HCT116 (cell line): ENCODE data around the gene STAU1. TPM values are rescaled to one million over a fixed set of nuclear protein-coding genes. Genes with fewer than 3 reads are reported as not detected.
"Not testable (repeated sequence)": the region's sequence is repeated elsewhere in the genome, so short reads cannot be mapped to it uniquely, and the experiment has no call there.

ENCODE experiments used
- ATAC-seq: fragments of 200-7000 bp; cut with Tn5 transposase; 2 replicates; pipeline ENCODE4 v1.9.1; 2020; ENCODE audit warnings: mild to moderate bottlenecking, moderate library complexity
- BruUV-seq: library from RNA; stranded (reverse); fragments of 400-500 nt; replicated peaks from 2 replicates; lab custom pipeline; 2021; lab: Mats Ljungman, UMichigan
- CTCF ChIA-PET: fragments of 300-600 bp; sonication (Branson Sonifier 250); formaldehyde crosslinking; loops from one replicate; lab custom pipeline; 2021; ENCODE audit warnings: antibody characterized with exemption; lab: Charles Lee
- POLR2A ChIA-PET: fragments of 300-600, 350-600 bp; sonication (Branson Sonifier 250); formaldehyde crosslinking; loops from one replicate; lab custom pipeline; 2021; ENCODE audit warnings: antibody characterized with exemption; lab: Charles Lee
- RAD21 ChIA-PET, 2 experiments: fragments of 300-600 bp; sonication (Branson Sonifier 250); formaldehyde crosslinking; loops; one replicate each; lab custom pipeline; 2023; ENCODE audit warnings: low total read pairs in 2 of 2; ENCODE audit not compliant: uncharacterized antibody in 2 of 2, unreplicated experiment in 2 of 2, low non-redundant PET in 1 of 2; lab: Charles Lee
- DNase-seq: peaks from one replicate; pipeline ENCODE4 v3.0.0-alpha.2; 2010; ENCODE audit warnings: low read depth, low spot score
- H2AFZ ChIP-seq: fragments of 200-600 bp; shearing (Covaris generic), sonication (generic); 2 replicates; pipeline ENCODE4 v1.6.1; 2017; ENCODE audit warnings: low read depth, mixed run types, mixed read lengths, antibody characterized with exemption, low read length; ENCODE audit not compliant: poor library complexity, severe bottlenecking
- H3K27ac ChIP-seq: 2 replicates; pipeline ENCODE4 v1.5.1; 2012; ENCODE audit warnings: low read depth, low read length
- H3K27me3 ChIP-seq: fragments of 200-600 bp; sonication (generic); 2 replicates; pipeline ENCODE4 v1.6.1; 2016; ENCODE audit warnings: mixed run types, low read length, mixed read lengths; ENCODE audit not compliant: insufficient read depth
- H3K36me3 ChIP-seq, 2 experiments: fragments of 200-500 bp in 1 of 2; fragments of 200-600 bp in 1 of 2; sonication (Bioruptor generic) in 1 of 2; sonication (generic) in 1 of 2; 2 replicates each; pipeline versions ENCODE4 v1.5.1 to v1.6.1; 2014 to 2016; ENCODE audit warnings: low read length in 2 of 2, inconsistent platforms in 1 of 2, mixed read lengths in 1 of 2, mixed run types in 1 of 2; ENCODE audit not compliant: insufficient read depth in 2 of 2, control insufficient read depth in 1 of 2
- H3K4me1 ChIP-seq, 2 experiments: fragments of 200-600 bp in 1 of 2; sonication (generic) in 1 of 2; 2 replicates each; pipeline versions ENCODE4 v1.5.1 to v1.6.1; 2012 to 2017; ENCODE audit warnings: low read length in 2 of 2, inconsistent platforms in 1 of 2, mild to moderate bottlenecking in 1 of 2, mixed read lengths in 1 of 2, mixed run types in 1 of 2, moderate library complexity in 1 of 2; ENCODE audit not compliant: insufficient read depth in 2 of 2, control insufficient read depth in 1 of 2
- H3K4me2 ChIP-seq: fragments of 200-600 bp; sonication (generic); 2 replicates; pipeline ENCODE4 v1.6.1; 2017; ENCODE audit warnings: mixed run types, low read length, mixed read lengths
- H3K4me3 ChIP-seq, 2 experiments: fragments of 200-600 bp in 1 of 2; sonication (generic) in 1 of 2; replicated peaks in 1 of 2; 2 replicates each; pipeline ENCODE4 v1.5.1; 2011 to 2016; ENCODE audit warnings: low read length in 2 of 2, control low read depth in 1 of 2, low read depth in 1 of 2, mild to moderate bottlenecking in 1 of 2, mixed read lengths in 1 of 2, mixed run types in 1 of 2
- H3K79me2 ChIP-seq: fragments of 200-600 bp; sonication (generic); 2 replicates; pipeline ENCODE4 v1.6.1; 2017; ENCODE audit warnings: mild to moderate bottlenecking, mixed run types, low read length, moderate library complexity, mixed read lengths; ENCODE audit not compliant: insufficient read depth
- H3K9ac ChIP-seq: fragments of 200-600 bp; sonication (generic); 2 replicates; pipeline ENCODE4 v1.6.1; 2016; ENCODE audit warnings: low read length, mixed read lengths
- H3K9me2 ChIP-seq: fragments of 200-600 bp; sonication (generic), shearing (Covaris generic); 2 replicates; pipeline ENCODE4 v1.6.1; 2017; ENCODE audit warnings: mixed run types, mild to moderate bottlenecking, moderate library complexity; ENCODE audit not compliant: insufficient read depth
- H3K9me3 ChIP-seq, 2 experiments: fragments of 200-500 bp in 1 of 2; fragments of 200-600 bp in 1 of 2; sonication (Bioruptor generic) in 1 of 2; sonication (generic) in 1 of 2; 2 replicates each; pipeline ENCODE4 v1.6.1; 2014 to 2017; ENCODE audit warnings: low read length in 2 of 2, mixed read lengths in 2 of 2, inconsistent platforms in 1 of 2, low read depth in 1 of 2, mild to moderate bottlenecking in 1 of 2, mixed run types in 1 of 2, moderate library complexity in 1 of 2; ENCODE audit not compliant: control insufficient read depth in 1 of 2, insufficient read depth in 1 of 2
- H4K20me1 ChIP-seq: fragments of 200-600 bp; sonication (generic), shearing (Covaris generic); 2 replicates; pipeline ENCODE4 v1.6.1; 2017; ENCODE audit warnings: mixed run types, mild to moderate bottlenecking, moderate library complexity; ENCODE audit not compliant: insufficient read depth
- ELF1 ChIP-seq: IDR thresholded peaks from 2 replicates; pipeline ENCODE4 v1.6.1; 2012; ENCODE audit warnings: low read depth, borderline replicate concordance
- EZH2phosphoT487 ChIP-seq: fragments of 200-600 bp; IDR thresholded peaks from 2 replicates; pipeline ENCODE4 v1.6.1; 2018; ENCODE audit warnings: antibody characterized with exemption, borderline replicate concordance
- FOSL1 ChIP-seq: IDR thresholded peaks from 2 replicates; pipeline ENCODE4 v1.6.1; 2012; ENCODE audit warnings: low read depth
- POLR2A ChIP-seq: IDR thresholded peaks from 2 replicates; pipeline ENCODE4 v1.7.0; 2011; ENCODE audit warnings: borderline replicate concordance; ENCODE audit not compliant: insufficient read depth, insufficient read length; ENCODE audit errors: extremely low read depth
- SIN3A ChIP-seq: IDR thresholded peaks from 2 replicates; pipeline ENCODE4 v1.6.1; 2012; ENCODE audit warnings: low read depth
- TCF7L2 ChIP-seq: IDR thresholded peaks from 2 replicates; pipeline ENCODE4 v1.7.0; 2011; ENCODE audit warnings: borderline replicate concordance, inconsistent platforms; ENCODE audit not compliant: insufficient read depth, insufficient read length; ENCODE audit errors: extremely low read depth
- YY1 ChIP-seq: IDR thresholded peaks from 2 replicates; pipeline ENCODE4 v1.6.1; 2011; ENCODE audit warnings: low read length, low read depth, moderate library complexity, mild to moderate bottlenecking; ENCODE audit not compliant: insufficient replicate concordance; ENCODE audit errors: extremely low read depth
- ZFX ChIP-seq: fragments of 450-650 bp; IDR thresholded peaks from 2 replicates; pipeline ENCODE4 v1.6.1; 2017
- ZNF274 ChIP-seq: fragments of 200-500 bp; sonication (Bioruptor generic); IDR thresholded peaks from 2 replicates; pipeline ENCODE4 v1.6.1; 2014; ENCODE audit warnings: mild to moderate bottlenecking, low read depth, low read length, inconsistent platforms
- intact Hi-C: fragments of 100-400 bp; cut with micrococcal nuclease; formaldehyde crosslinking; loops from 2 replicates; pipeline ENCODE4 v1.10.0; 2022
- total RNA-seq: library from RNA; stranded (reverse); gene quantifications from one replicate; pipeline ENCODE4 v1.2.1, GENCODE V29; 2021; ENCODE audit not compliant: unreplicated experiment
- TF ChIP-seq, protein P1 (sequence below), 3 experiments: fragments of 200-600 bp in 1 of 3; sonication (generic) in 1 of 3; IDR thresholded peaks in 2 of 3; conservative IDR thresholded peaks in 1 of 3; 2 replicates each; pipeline ENCODE4 v1.5.1; 2012 to 2017; ENCODE audit warnings: low read depth in 2 of 3, low read length in 2 of 3, antibody characterized with exemption in 1 of 3, borderline replicate concordance in 1 of 3, control low read depth in 1 of 3, mild to moderate bottlenecking in 1 of 3, mixed read lengths in 1 of 3, mixed run types in 1 of 3, moderate library complexity in 1 of 3; ENCODE audit not compliant: insufficient read depth in 1 of 3
- TF ChIP-seq, protein P2 (sequence below): IDR thresholded peaks from 2 replicates; pipeline ENCODE4 v1.6.1; 2012
- TF ChIP-seq, protein P3 (sequence below): IDR thresholded peaks from 2 replicates; pipeline ENCODE4 v1.6.1; 2012
- TF ChIP-seq, protein P4 (sequence below): IDR thresholded peaks from 2 replicates; pipeline ENCODE4 v1.6.1; 2012; ENCODE audit warnings: low read depth

Gene STAU1
- total RNA-seq, 1 experiment from 2014 or later = 90.3 TPM

DNA sequence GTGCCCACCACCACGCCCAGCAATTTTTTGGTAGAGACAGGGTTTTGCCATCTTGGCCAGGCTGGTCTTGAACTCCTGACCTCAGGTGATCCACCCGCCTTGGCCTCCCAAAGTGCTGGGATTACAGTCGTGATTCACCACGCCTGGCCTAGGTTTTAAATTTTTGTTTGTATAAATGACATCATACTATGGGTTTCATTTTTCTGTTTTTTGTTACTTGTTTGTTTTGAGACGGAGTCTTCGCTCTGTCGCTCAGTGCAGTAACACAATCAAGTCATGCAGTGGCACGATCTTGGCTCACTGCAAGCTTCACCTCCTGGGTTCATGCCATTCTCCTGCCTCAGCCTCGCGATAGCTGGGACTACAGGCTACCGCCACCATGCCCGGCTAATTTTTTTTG is 105.8 kb downstream of the STAU1 start:
- POLR2A ChIA-PET, H3K9ac ChIP-seq, H4K20me1 ChIP-seq, H3K27me3 ChIP-seq, CTCF ChIA-PET, H3K4me2 ChIP-seq, H3K9me3 ChIP-seq, intact Hi-C loops, H3K4me3 ChIP-seq, H3K27ac ChIP-seq, DNase-seq, H3K9me2 ChIP-seq, BruUV-seq, RAD21 ChIA-PET, H3K4me1 ChIP-seq, H2AFZ ChIP-seq, ATAC-seq: not testable (repeated sequence)
- Histone ChIP-seq H3K79me2 (peaks cover 87% of the 10 kb centered on the region), H3K36me3 (peaks cover 66 to 73% of the 10 kb centered on the region in 2 experiments)

DNA sequence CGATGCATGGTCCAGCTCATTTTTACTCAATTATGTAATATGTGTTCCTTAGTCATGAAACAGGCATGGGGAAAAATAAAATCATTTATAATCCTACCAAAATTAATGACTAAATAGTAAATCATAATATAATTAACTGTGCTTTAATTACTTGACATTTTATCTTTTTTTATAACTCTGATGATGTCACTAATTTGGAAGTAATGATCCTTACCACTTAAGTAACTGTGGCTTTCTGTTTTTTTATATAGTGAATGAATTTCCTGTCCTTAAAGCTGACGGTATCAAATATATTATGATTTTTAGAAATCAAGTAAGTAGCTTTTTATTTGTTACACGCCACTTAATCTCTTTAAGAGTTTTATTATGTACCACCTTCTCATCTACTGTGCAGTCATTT is 109.8 kb downstream of the STAU1 start:
- H3K36me3 ChIP-seq = peaks cover 64 to 71% of the 10 kb centered on the region in 2 experiments
- no peak overlapping the region for H2AFZ ChIP-seq
- CTCF ChIA-PET = no interaction called here
- DNase-seq (no peak), ATAC-seq (no peak)
- no TSS peak for BruUV-seq
- TF ChIP-seq SIN3A (no peak), ZNF274 (no peak), POLR2A (no peak), FOSL1 (no peak), ELF1 (no peak), YY1 (no peak), TCF7L2 (no peak), ZFX (no peak), EZH2phosphoT487 (no peak)
- TF ChIP-seq, protein P1, sequence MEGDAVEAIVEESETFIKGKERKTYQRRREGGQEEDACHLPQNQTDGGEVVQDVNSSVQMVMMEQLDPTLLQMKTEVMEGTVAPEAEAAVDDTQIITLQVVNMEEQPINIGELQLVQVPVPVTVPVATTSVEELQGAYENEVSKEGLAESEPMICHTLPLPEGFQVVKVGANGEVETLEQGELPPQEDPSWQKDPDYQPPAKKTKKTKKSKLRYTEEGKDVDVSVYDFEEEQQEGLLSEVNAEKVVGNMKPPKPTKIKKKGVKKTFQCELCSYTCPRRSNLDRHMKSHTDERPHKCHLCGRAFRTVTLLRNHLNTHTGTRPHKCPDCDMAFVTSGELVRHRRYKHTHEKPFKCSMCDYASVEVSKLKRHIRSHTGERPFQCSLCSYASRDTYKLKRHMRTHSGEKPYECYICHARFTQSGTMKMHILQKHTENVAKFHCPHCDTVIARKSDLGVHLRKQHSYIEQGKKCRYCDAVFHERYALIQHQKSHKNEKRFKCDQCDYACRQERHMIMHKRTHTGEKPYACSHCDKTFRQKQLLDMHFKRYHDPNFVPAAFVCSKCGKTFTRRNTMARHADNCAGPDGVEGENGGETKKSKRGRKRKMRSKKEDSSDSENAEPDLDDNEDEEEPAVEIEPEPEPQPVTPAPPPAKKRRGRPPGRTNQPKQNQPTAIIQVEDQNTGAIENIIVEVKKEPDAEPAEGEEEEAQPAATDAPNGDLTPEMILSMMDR (IDR thresholded peaks at IDR 0.05 in 2 of 3, conservative IDR thresholded peaks at IDR 0.05 in 1 of 3; ENCODE audit: borderline replicate concordance in 1 of 3, insufficient read depth in 1 of 3, low read depth in 2 of 3, low read length in 2 of 3) = no peak
- TF ChIP-seq, protein P2, sequence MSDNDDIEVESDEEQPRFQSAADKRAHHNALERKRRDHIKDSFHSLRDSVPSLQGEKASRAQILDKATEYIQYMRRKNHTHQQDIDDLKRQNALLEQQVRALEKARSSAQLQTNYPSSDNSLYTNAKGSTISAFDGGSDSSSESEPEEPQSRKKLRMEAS = no peak
- TF ChIP-seq, protein P3, sequence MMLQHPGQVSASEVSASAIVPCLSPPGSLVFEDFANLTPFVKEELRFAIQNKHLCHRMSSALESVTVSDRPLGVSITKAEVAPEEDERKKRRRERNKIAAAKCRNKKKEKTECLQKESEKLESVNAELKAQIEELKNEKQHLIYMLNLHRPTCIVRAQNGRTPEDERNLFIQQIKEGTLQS = no peak
- TF ChIP-seq, protein P4, sequence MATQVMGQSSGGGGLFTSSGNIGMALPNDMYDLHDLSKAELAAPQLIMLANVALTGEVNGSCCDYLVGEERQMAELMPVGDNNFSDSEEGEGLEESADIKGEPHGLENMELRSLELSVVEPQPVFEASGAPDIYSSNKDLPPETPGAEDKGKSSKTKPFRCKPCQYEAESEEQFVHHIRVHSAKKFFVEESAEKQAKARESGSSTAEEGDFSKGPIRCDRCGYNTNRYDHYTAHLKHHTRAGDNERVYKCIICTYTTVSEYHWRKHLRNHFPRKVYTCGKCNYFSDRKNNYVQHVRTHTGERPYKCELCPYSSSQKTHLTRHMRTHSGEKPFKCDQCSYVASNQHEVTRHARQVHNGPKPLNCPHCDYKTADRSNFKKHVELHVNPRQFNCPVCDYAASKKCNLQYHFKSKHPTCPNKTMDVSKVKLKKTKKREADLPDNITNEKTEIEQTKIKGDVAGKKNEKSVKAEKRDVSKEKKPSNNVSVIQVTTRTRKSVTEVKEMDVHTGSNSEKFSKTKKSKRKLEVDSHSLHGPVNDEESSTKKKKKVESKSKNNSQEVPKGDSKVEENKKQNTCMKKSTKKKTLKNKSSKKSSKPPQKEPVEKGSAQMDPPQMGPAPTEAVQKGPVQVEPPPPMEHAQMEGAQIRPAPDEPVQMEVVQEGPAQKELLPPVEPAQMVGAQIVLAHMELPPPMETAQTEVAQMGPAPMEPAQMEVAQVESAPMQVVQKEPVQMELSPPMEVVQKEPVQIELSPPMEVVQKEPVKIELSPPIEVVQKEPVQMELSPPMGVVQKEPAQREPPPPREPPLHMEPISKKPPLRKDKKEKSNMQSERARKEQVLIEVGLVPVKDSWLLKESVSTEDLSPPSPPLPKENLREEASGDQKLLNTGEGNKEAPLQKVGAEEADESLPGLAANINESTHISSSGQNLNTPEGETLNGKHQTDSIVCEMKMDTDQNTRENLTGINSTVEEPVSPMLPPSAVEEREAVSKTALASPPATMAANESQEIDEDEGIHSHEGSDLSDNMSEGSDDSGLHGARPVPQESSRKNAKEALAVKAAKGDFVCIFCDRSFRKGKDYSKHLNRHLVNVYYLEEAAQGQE = no peak
- no peak overlapping the region for H3K27ac ChIP-seq
- H3K4me3 ChIP-seq = no peak overlapping the region
- H3K9ac ChIP-seq = no peak overlapping the region
- intact Hi-C loops = no loop called here
- H4K20me1 ChIP-seq = 0 out of 2 replicates have a peak, but pooled peaks cover 10% of the 10 kb centered on the region
- RAD21 ChIA-PET = no interaction called here
- H3K9me2 ChIP-seq = no peaks in the 10 kb centered on the region
- peaks cover 83% of the 10 kb centered on the region for H3K79me2 ChIP-seq
- H3K4me2 ChIP-seq = no peak overlapping the region
- no peaks in the 10 kb centered on the region for H3K27me3 ChIP-seq
- H3K9me3 ChIP-seq = no peaks in the 10 kb centered on the region
- H3K4me1 ChIP-seq = no peaks in the 10 kb centered on the region
- POLR2A ChIA-PET = no interaction called here
